Astrocyte (in vitro differentiated cells and primary cell): ENCODE measurements around the gene SNAI1.

Experiments
- EZH2 ChIP-seq: IDR thresholded peaks from 2 replicates; pipeline ENCODE4 v1.6.1; 2012; ENCODE audit warnings: mild to moderate bottlenecking, low read length, inconsistent platforms; ENCODE audit not compliant: insufficient read depth
- TF ChIP-seq, protein P1 (sequence below): IDR thresholded peaks from 2 replicates; pipeline ENCODE4 v1.5.1; 2011; ENCODE audit warnings: low read depth, mild to moderate bottlenecking, inconsistent platforms, low read length, moderate library complexity; ENCODE audit not compliant: insufficient read depth

DNA sequence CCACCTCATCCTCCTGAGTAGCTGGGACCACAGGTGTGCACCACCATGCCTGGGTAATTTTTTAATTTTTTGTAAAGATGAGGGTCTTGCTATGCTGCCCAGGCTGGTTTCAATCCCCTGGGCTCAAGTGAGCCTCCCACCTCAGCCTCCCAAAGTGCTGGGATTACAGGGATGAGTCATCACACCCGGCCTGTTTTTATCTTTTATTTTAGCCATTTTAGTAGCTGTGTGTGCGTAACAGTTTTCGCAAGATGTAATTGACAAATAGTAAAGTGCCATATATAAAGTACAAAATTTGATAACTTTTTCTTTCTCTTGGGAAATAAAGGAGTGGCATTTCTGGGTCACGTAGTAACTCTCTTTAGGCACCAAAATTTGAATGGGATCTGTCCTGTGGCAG lies 21.4 kb downstream of the SNAI1 start:
- TF ChIP-seq, protein P1, sequence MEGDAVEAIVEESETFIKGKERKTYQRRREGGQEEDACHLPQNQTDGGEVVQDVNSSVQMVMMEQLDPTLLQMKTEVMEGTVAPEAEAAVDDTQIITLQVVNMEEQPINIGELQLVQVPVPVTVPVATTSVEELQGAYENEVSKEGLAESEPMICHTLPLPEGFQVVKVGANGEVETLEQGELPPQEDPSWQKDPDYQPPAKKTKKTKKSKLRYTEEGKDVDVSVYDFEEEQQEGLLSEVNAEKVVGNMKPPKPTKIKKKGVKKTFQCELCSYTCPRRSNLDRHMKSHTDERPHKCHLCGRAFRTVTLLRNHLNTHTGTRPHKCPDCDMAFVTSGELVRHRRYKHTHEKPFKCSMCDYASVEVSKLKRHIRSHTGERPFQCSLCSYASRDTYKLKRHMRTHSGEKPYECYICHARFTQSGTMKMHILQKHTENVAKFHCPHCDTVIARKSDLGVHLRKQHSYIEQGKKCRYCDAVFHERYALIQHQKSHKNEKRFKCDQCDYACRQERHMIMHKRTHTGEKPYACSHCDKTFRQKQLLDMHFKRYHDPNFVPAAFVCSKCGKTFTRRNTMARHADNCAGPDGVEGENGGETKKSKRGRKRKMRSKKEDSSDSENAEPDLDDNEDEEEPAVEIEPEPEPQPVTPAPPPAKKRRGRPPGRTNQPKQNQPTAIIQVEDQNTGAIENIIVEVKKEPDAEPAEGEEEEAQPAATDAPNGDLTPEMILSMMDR, result no peak
- no peak for TF ChIP-seq EZH2
